ENCODE data around the gene GALNT9. TPM values are rescaled to one million over a fixed set of nuclear protein-coding genes. Genes with fewer than 3 reads are reported as not detected.

The GALNT9 gene
- total RNA-seq, 1 donor, result not detected

DNA sequence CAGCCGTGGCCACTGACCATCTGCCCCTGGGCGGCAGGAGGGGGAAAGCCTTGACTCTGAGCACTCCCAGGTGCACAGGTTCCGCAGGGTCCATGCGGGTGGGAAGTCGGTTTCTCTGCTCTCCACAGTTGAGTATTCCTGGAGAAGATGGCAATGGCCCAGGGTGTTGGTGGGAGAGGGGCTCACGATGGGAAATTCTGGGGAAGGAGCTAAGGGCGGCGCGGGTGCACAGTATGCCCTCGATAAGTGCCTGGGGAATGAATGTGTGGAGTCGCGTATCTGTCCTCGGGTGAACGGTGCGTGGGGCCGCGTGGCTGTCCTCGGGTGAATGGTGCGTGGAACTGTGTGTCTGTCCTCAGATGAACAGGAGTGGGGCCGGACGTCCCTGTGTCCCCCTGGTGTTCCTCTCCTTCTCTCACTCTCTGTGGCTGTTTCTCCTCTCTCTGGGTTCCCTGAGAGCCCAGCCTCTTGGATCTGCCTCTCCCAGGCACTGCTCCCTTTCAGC, 147.1 kb downstream of the GALNT9 start:
- DNase-seq (ENCODE audit: low read depth), result no peak
- H3K4me3 ChIP-seq (ENCODE audit: low read depth, low read length), result no peak overlapping the region
- TF ChIP-seq CTCF (IDR thresholded peaks at IDR 0.05; ENCODE audit: insufficient read depth, low read depth, low read length), result no peak

- no peak overlapping the region for H3K4me3 ChIP-seq (ENCODE audit: low read depth, low read length)
- no peak for DNase-seq (ENCODE audit: low read depth)
- no peak for TF ChIP-seq CTCF (IDR thresholded peaks at IDR 0.05; ENCODE audit: insufficient read depth, low read depth, low read length)
Measured at GRCh38 chr12:132181570-132182200, 147.7 kb downstream of the GALNT9 start.

GRCh38 chr12:132180648-132181546, 148.5 kb downstream of the GALNT9 start:
- DNase-seq (ENCODE audit: low read depth), result no peak
- TF ChIP-seq CTCF (IDR thresholded peaks at IDR 0.05; ENCODE audit: insufficient read depth, low read depth, low read length), result no peak
- no peak overlapping the region for H3K4me3 ChIP-seq (ENCODE audit: low read depth, low read length)

GRCh38 chr12:132179431-132180362, 149.7 kb downstream of the GALNT9 start:
- DNase-seq (ENCODE audit: low read depth), result no peak
- H3K4me3 ChIP-seq (ENCODE audit: low read depth, low read length), result no peak overlapping the region
- no peak for TF ChIP-seq CTCF (IDR thresholded peaks at IDR 0.05; ENCODE audit: insufficient read depth, low read depth, low read length)

GRCh38 chr12:132178801-132179401, 150.5 kb downstream of the GALNT9 start:
- no peak overlapping the region for H3K4me3 ChIP-seq (ENCODE audit: low read depth, low read length)
- no peak for DNase-seq (ENCODE audit: low read depth)
- no peak for TF ChIP-seq CTCF (IDR thresholded peaks at IDR 0.05; ENCODE audit: insufficient read depth, low read depth, low read length)

GRCh38 chr12:132178316-132178715, 151.1 kb downstream of the GALNT9 start:
- no peak for DNase-seq (ENCODE audit: low read depth)
- H3K4me3 ChIP-seq (ENCODE audit: low read depth, low read length), result no peak overlapping the region
- no peak for TF ChIP-seq CTCF (IDR thresholded peaks at IDR 0.05; ENCODE audit: insufficient read depth, low read depth, low read length)
